ENCODE data around the gene TAL2. TPM values are rescaled to one million over a fixed set of nuclear protein-coding genes. Genes with fewer than 3 reads are reported as not detected.

The TAL2 gene
- total RNA-seq, 1 experiment from 2014 or later: not detected

GRCh38 chr9:105637787-105638395 lies 24.4 kb upstream of the TAL2 start:
- in situ Hi-C loops (cut with HindIII; ENCODE audit: low pct_unique_long_range_greater_than_20kb, low sequenced_read_pairs): no loop called here
- H3K27ac ChIP-seq (ENCODE audit: low read length): no peak overlapping the region
- DNase-seq (ENCODE audit: low read depth, low spot score): no peak
- no peak overlapping the region for H3K4me3 ChIP-seq (ENCODE audit: low read depth in 2 of 2, low read length in 2 of 2)
- H3K27me3 ChIP-seq (ENCODE audit: control insufficient read depth, insufficient read depth, low read length): no peaks in the 10 kb centered on the region
- H3K9me3 ChIP-seq (ENCODE audit: control insufficient read depth, insufficient read depth, low read depth, low read length): no peaks in the 10 kb centered on the region
- no peaks in the 10 kb centered on the region for H3K36me3 ChIP-seq (ENCODE audit: control insufficient read depth, insufficient read depth, low read length)
- no peak for ATAC-seq
- BruUV-seq (replicated peaks): no TSS peak
- CTCF ChIA-PET: interaction anchor here (1.0 kb wide), 1 partner anchor 9 kb away, joined by 3 read pairs; no protein-coding TSS in a partner anchor
- intact Hi-C loops (cut with micrococcal nuclease; ENCODE audit: unreplicated experiment): no loop called here
- POLR2A ChIA-PET: no interaction called here
- no peaks in the 10 kb centered on the region for H3K4me1 ChIP-seq (ENCODE audit: control insufficient read depth, insufficient read depth, low read length)
- TF ChIP-seq CTCF (IDR thresholded peaks at IDR 0.05) (peak; percentile 58; the same call in 1 of the 2 replicates), POLR2AphosphoS5 (IDR thresholded peaks at IDR 0.05; ENCODE audit: low read depth, low read length) (no peak)

- Histone ChIP-seq H3K4me1 (ENCODE audit: control insufficient read depth, insufficient read depth, low read length) (no peaks in the 10 kb centered on the region), H3K27ac (ENCODE audit: low read length) (no peak overlapping the region), H3K27me3 (ENCODE audit: control insufficient read depth, insufficient read depth, low read length) (no peaks in the 10 kb centered on the region), H3K4me3 (ENCODE audit: low read depth in 2 of 2, low read length in 2 of 2) (no peak overlapping the region), H3K36me3 (ENCODE audit: control insufficient read depth, insufficient read depth, low read length) (no peaks in the 10 kb centered on the region), H3K9me3 (ENCODE audit: control insufficient read depth, insufficient read depth, low read depth, low read length) (no peaks in the 10 kb centered on the region)
- ChIA-PET POLR2A (no interaction called here), CTCF (no interaction called here)
- DNase-seq (ENCODE audit: low read depth, low spot score) (no peak), ATAC-seq (no peak)
- intact Hi-C loops (cut with micrococcal nuclease; ENCODE audit: unreplicated experiment): no loop called here
- BruUV-seq (replicated peaks): no TSS peak
- in situ Hi-C loops (cut with HindIII; ENCODE audit: low pct_unique_long_range_greater_than_20kb, low sequenced_read_pairs): no loop called here
- TF ChIP-seq TCF7L2 (IDR thresholded peaks at IDR 0.05; ENCODE audit: low read depth, low read length): no peak
- TF ChIP-seq POLR2AphosphoS5 (IDR thresholded peaks at IDR 0.05; ENCODE audit: low read depth, low read length): no peak
- TF ChIP-seq CTCF (IDR thresholded peaks at IDR 0.05): no peak
- no peak for TF ChIP-seq REST (IDR thresholded peaks at IDR 0.05; ENCODE audit: insufficient read depth in 1 of 2, low read depth in 2 of 2, low read length in 1 of 2)
- no peak for TF ChIP-seq SIN3A (IDR thresholded peaks at IDR 0.05; ENCODE audit: borderline replicate concordance, insufficient read depth, low read depth, low read length)
These were observed 22.3 kb upstream of the TAL2 start for GRCh38 chr9:105639936-105640335.

Measured in Panc1 (cell line).